ENCODE data around the gene GRK4.

The GRK4 gene

DNA sequence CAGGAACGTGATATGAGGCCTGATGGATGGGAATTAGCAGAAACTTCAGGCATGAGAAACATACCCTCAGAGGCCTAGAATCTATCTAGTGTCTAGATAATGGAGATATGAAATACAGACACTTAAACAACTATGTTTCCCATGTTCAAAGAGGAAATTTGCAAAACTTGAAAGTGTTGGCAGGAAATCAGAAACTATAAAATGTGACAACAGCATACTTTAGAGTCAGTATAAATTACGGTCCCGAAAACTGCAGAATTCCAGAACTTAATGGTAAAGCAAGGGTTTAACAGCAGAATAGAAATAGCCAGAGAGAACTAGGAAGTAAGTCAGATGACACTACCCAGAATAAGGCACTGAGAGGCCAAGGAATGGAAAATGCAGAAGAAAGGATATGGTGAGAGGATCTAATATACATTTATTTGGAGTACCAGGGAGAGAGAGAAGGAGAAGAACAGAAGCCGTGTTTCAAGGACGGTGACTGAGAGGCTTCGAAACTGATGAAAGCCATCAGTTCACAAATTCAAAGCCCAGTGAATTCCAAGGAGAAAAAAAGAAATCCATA lies 103.5 kb downstream of the GRK4 start:
- Histone ChIP-seq H3K27me3 (replicated peaks; ENCODE audit: control insufficient read depth, insufficient read depth, low read length) (no peaks in the 10 kb centered on the region), H3K4me3 (replicated peaks; ENCODE audit: low read depth, low read length) (no peak overlapping the region), H3K36me3 (ENCODE audit: control insufficient read depth, insufficient read depth, low read length) (no peaks in the 10 kb centered on the region; the same call in 1 of the 2 replicates)
- no peak for DNase-seq (ENCODE audit: extremely low read depth, insufficient read length)
- TF ChIP-seq, protein P1, sequence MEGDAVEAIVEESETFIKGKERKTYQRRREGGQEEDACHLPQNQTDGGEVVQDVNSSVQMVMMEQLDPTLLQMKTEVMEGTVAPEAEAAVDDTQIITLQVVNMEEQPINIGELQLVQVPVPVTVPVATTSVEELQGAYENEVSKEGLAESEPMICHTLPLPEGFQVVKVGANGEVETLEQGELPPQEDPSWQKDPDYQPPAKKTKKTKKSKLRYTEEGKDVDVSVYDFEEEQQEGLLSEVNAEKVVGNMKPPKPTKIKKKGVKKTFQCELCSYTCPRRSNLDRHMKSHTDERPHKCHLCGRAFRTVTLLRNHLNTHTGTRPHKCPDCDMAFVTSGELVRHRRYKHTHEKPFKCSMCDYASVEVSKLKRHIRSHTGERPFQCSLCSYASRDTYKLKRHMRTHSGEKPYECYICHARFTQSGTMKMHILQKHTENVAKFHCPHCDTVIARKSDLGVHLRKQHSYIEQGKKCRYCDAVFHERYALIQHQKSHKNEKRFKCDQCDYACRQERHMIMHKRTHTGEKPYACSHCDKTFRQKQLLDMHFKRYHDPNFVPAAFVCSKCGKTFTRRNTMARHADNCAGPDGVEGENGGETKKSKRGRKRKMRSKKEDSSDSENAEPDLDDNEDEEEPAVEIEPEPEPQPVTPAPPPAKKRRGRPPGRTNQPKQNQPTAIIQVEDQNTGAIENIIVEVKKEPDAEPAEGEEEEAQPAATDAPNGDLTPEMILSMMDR (IDR thresholded peaks at IDR 0.05; ENCODE audit: insufficient read depth, low read length, poor library complexity, severe bottlenecking): no peak

DNA sequence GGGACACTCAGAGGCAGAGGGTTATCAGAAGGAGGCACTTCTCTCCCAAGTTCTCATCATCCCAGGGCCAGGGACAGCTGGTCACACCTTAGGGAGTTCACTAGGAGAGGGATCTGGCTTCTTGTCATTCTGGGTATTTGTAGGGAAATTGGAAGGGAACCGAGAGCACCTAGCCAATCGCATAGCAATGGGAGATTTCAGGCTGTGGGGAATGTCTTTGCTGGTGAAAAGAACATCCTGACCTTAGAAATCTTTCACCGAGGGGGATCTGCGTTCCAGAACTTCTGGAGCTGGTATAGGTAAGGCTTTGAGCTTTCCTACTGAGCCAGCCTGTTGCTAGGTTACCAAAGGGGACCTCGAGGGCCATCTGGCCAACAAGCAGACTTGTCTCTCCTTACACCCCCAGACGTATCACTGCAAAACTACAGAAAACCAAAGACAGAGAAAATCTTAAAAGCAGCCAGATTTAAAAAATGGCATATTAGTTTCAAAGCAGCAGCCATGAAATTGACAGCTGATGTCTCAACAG lies 104.2 kb downstream of the GRK4 start:
- H3K27me3 ChIP-seq (replicated peaks; ENCODE audit: control insufficient read depth, insufficient read depth, low read length): no peaks in the 10 kb centered on the region
- H3K36me3 ChIP-seq (ENCODE audit: control insufficient read depth, insufficient read depth, low read length): no peaks in the 10 kb centered on the region; the same call in 1 of the 2 replicates
- TF ChIP-seq, protein P1 (IDR thresholded peaks at IDR 0.05; ENCODE audit: insufficient read depth, low read length, poor library complexity, severe bottlenecking): no peak
- DNase-seq (ENCODE audit: extremely low read depth, insufficient read length): no peak
- H3K4me3 ChIP-seq (replicated peaks; ENCODE audit: low read depth, low read length): no peak overlapping the region

DNA sequence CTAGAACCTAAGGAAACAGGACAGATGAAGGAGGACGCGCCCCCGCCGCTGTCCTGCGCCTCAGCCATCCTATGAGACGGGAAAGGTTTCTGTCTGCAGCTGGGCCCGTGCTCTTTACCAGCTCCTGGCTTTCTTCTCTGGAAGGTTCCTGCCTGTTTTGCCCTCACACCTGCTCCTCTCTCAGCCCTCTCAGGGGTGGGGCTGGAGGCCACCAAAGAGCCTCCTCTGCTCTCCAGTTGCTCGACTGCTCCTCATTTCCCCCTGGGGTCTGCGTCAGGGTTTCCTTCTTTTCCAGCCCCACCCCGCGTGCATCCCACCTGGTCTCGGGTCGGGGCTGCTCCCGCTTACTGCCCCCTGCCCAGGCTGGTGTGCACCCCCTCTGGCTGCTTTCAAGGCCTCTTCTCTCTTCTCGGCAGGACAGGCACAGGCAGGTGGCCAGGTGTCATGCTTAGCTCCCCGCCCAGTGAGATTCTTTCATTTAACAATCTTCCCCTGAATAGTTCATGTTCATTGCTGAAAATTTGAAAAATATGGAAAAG lies 106.4 kb downstream of the GRK4 start:
- no peak for DNase-seq (ENCODE audit: extremely low read depth, insufficient read length)

DNA sequence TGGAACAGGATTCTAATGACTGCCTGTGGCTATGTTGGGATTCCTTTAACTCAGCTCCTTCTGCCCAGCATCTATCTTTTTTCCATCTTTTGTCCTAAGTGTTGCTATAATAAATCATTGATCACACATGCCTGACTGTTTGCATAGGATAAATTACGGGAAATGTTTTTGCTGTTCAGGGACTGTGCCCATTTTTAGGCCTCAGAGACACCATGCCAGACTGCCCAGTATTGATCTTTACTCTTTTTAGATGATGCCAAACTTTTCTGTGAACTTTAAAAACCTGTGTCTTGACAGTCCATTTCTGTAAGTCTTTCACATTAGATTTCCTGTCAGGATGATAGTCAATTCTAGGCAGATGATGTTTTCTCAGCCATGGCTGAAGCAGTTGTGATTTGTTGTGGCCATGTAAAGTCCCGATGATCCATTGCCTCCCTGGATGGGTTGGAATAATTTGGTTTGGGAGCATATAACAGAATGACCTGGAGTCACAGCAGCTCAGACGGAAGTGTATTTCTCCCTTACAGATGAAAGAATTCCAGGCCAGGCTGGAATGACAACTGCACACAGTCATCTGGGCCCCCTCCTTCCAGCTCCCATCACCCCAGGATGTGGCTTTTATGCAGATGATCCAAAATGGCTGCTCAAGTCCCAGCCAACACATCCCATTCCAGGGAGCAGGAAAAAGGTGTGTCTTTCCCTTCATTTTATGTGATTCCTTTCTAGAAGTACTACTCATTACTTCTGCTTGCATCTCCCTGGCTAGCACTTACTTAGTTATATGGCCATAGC lies 107.5 kb downstream of the GRK4 start:
- H3K36me3 ChIP-seq (ENCODE audit: control insufficient read depth, insufficient read depth, low read length): no peaks in the 10 kb centered on the region; the same call in 1 of the 2 replicates
- no peak for DNase-seq (ENCODE audit: extremely low read depth, insufficient read length)
- H3K27me3 ChIP-seq (replicated peaks; ENCODE audit: control insufficient read depth, insufficient read depth, low read length): no peaks in the 10 kb centered on the region
- TF ChIP-seq, protein P1 (IDR thresholded peaks at IDR 0.05; ENCODE audit: insufficient read depth, low read length, poor library complexity, severe bottlenecking): no peak
- H3K4me3 ChIP-seq (replicated peaks; ENCODE audit: low read depth, low read length): no peak overlapping the region

More for the DNA sequence above, 106.4 kb downstream of the GRK4 start:
- no peaks in the 10 kb centered on the region; the same call in 1 of the 2 replicates for H3K36me3 ChIP-seq (ENCODE audit: control insufficient read depth, insufficient read depth, low read length)
- H3K4me3 ChIP-seq (replicated peaks; ENCODE audit: low read depth, low read length): no peak overlapping the region
- TF ChIP-seq, protein P1 (IDR thresholded peaks at IDR 0.05; ENCODE audit: insufficient read depth, low read length, poor library complexity, severe bottlenecking): no peak
- H3K27me3 ChIP-seq (replicated peaks; ENCODE audit: control insufficient read depth, insufficient read depth, low read length): no peaks in the 10 kb centered on the region

DNA sequence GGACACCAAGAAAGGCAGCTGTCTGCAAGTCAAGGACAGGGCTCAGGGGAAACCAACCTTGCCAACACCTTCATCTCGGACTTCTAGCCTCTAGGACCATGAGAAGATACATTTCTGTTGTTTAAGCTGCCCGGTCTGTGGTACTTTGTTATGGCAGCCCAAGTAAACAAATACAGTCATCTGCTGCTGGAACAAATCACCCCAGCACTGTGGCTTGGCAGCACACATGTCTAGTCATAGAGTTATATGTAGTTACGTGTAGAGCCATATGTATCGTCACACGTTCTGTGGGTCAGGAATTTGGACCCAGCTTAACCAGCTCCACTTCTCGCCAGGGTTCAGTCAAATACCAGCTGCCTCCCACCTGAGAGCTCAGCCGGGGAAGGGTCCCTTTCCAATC lies 108.4 kb downstream of the GRK4 start:
- TF ChIP-seq, protein P1 (IDR thresholded peaks at IDR 0.05; ENCODE audit: insufficient read depth, low read length, poor library complexity, severe bottlenecking): no peak
- Histone ChIP-seq H3K27me3 (replicated peaks; ENCODE audit: control insufficient read depth, insufficient read depth, low read length) (no peaks in the 10 kb centered on the region), H3K36me3 (ENCODE audit: control insufficient read depth, insufficient read depth, low read length) (no peaks in the 10 kb centered on the region; the same call in 1 of the 2 replicates), H3K4me3 (replicated peaks; ENCODE audit: low read depth, low read length) (no peak overlapping the region)
- DNase-seq (ENCODE audit: extremely low read depth, insufficient read length): no peak
